SK-N-SH treated with all-trans-retinoic acid at 6 μM for 48 hours (cell line): Measurements from ENCODE around the gene TECPR1.

ENCODE experiments used
- ATAC-seq: fragments of 200-7000 bp; cut with Tn5 transposase; 3 replicates; pipeline ENCODE4 v1.9.1; 2020; ENCODE audit warnings: mild to moderate bottlenecking, moderate library complexity
- ARNTL ChIP-seq: fragments of 450-650 bp; formaldehyde crosslinking; IDR thresholded peaks from 2 replicates; pipeline ENCODE4 v1.5.0; 2020; ENCODE audit warnings: low read depth, mild to moderate bottlenecking, moderate library complexity, borderline replicate concordance
- BACH2 ChIP-seq: fragments of 250-450 bp; sonication (Bioruptor Pico); IDR thresholded peaks from 2 replicates; pipeline ENCODE4 v1.9.0; 2021; ENCODE audit warnings: mild to moderate bottlenecking, borderline replicate concordance
- CSDC2 ChIP-seq: fragments of 250-450 bp; sonication (Bioruptor Pico); IDR thresholded peaks from 2 replicates; pipeline ENCODE4 v1.5.0; 2020; ENCODE audit warnings: mild to moderate bottlenecking, moderate library complexity
- CSRNP3 ChIP-seq: fragments of 250-450 bp; sonication (Bioruptor Pico); IDR thresholded peaks from 2 replicates; pipeline ENCODE4 v1.5.1; 2021; ENCODE audit warnings: mild to moderate bottlenecking, moderate library complexity
- ESRRG ChIP-seq: fragments of 250-450 bp; sonication (Bioruptor Pico); IDR thresholded peaks from 2 replicates; pipeline ENCODE4 v1.6.1; 2021; ENCODE audit warnings: mild to moderate bottlenecking
- GLIS3 ChIP-seq: fragments of 250-450 bp; sonication (Bioruptor Pico); IDR thresholded peaks from 2 replicates; pipeline ENCODE4 v1.5.0; 2020; ENCODE audit warnings: mild to moderate bottlenecking, moderate library complexity
- ISL1 ChIP-seq: fragments of 250-450 bp; sonication (Bioruptor Pico); IDR thresholded peaks from 2 replicates; pipeline ENCODE4 v2.1.2; 2022; ENCODE audit warnings: mild to moderate bottlenecking, moderate library complexity
- OSR1 ChIP-seq: fragments of 250-450 bp; sonication (Bioruptor Pico); IDR thresholded peaks from 2 replicates; pipeline ENCODE4 v1.8.0; 2022; ENCODE audit warnings: moderate library complexity, mild to moderate bottlenecking, inconsistent platforms
- PATZ1 ChIP-seq: fragments of 250-450 bp; sonication (Bioruptor Pico); IDR thresholded peaks from 2 replicates; pipeline ENCODE4 v1.8.0; 2020; ENCODE audit warnings: mild to moderate bottlenecking, moderate library complexity, borderline replicate concordance
- POU6F1 ChIP-seq: fragments of 250-450 bp; sonication (Bioruptor Pico); IDR thresholded peaks from 2 replicates; pipeline ENCODE4 v1.8.0; 2021; ENCODE audit warnings: low read depth, mild to moderate bottlenecking, moderate library complexity, borderline replicate concordance
- PPARA ChIP-seq: fragments of 250-450 bp; sonication (Bioruptor Pico); IDR thresholded peaks from 2 replicates; pipeline ENCODE4 v1.5.0; 2020; ENCODE audit warnings: mild to moderate bottlenecking, borderline replicate concordance
- RARB ChIP-seq: fragments of 250-450 bp; sonication (Bioruptor Pico); IDR thresholded peaks from 2 replicates; pipeline ENCODE4 v1.8.0; 2021; ENCODE audit warnings: mild to moderate bottlenecking, moderate library complexity
- SNAI2 ChIP-seq: fragments of 250-450 bp; sonication (Bioruptor Pico); IDR thresholded peaks from 2 replicates; pipeline ENCODE4 v1.5.0; 2020; ENCODE audit warnings: mild to moderate bottlenecking, moderate library complexity
- TCF4 ChIP-seq: fragments of 250-450 bp; sonication (Bioruptor Pico); IDR thresholded peaks from 2 replicates; pipeline ENCODE4 v1.8.0; 2021; ENCODE audit warnings: mild to moderate bottlenecking, moderate library complexity, borderline replicate concordance
- TOX ChIP-seq: fragments of 250-450 bp; sonication (Bioruptor Pico); IDR thresholded peaks from 2 replicates; pipeline ENCODE4 v1.8.0; 2021; ENCODE audit warnings: mild to moderate bottlenecking, moderate library complexity, borderline replicate concordance
- TSHZ2 ChIP-seq: fragments of 250-450 bp; sonication (Bioruptor Pico); IDR thresholded peaks from 2 replicates; pipeline ENCODE4 v1.5.0; 2020; ENCODE audit warnings: mild to moderate bottlenecking, moderate library complexity
- ZC3H10 ChIP-seq: fragments of 250-450 bp; sonication (Bioruptor Pico); IDR thresholded peaks from 2 replicates; pipeline ENCODE4 v1.5.1; 2021; ENCODE audit warnings: mild to moderate bottlenecking, moderate library complexity
- ZFP3 ChIP-seq: fragments of 250-450 bp; sonication (Bioruptor Pico); IDR thresholded peaks from 2 replicates; pipeline ENCODE4 v1.5.0; 2020; ENCODE audit warnings: mild to moderate bottlenecking, moderate library complexity
- ZFP30 ChIP-seq: fragments of 450-650 bp; formaldehyde crosslinking; IDR thresholded peaks from 2 replicates; pipeline ENCODE4 v1.5.0; 2022; ENCODE audit warnings: mild to moderate bottlenecking, moderate library complexity
- ZNF565 ChIP-seq: fragments of 450-650 bp; formaldehyde crosslinking; conservative IDR thresholded peaks from 2 replicates; pipeline ENCODE4 v1.5.0; 2020; ENCODE audit warnings: low read depth, mild to moderate bottlenecking, moderate library complexity
- ZNF70 ChIP-seq: fragments of 450-650 bp; formaldehyde crosslinking; IDR thresholded peaks from 2 replicates; pipeline ENCODE4 v1.5.0; 2020; ENCODE audit warnings: mild to moderate bottlenecking, moderate library complexity
- ZNF8 ChIP-seq: fragments of 450-650 bp; formaldehyde crosslinking; IDR thresholded peaks from 2 replicates; pipeline ENCODE4 v1.5.0; 2020; ENCODE audit warnings: mild to moderate bottlenecking, moderate library complexity
- TF ChIP-seq, protein P1 (sequence below): fragments of 250-450 bp; sonication (Bioruptor Pico); IDR thresholded peaks from 2 replicates; pipeline ENCODE4 v1.5.1; 2020; ENCODE audit warnings: low read depth, mild to moderate bottlenecking, moderate library complexity

The TECPR1 gene

DNA sequence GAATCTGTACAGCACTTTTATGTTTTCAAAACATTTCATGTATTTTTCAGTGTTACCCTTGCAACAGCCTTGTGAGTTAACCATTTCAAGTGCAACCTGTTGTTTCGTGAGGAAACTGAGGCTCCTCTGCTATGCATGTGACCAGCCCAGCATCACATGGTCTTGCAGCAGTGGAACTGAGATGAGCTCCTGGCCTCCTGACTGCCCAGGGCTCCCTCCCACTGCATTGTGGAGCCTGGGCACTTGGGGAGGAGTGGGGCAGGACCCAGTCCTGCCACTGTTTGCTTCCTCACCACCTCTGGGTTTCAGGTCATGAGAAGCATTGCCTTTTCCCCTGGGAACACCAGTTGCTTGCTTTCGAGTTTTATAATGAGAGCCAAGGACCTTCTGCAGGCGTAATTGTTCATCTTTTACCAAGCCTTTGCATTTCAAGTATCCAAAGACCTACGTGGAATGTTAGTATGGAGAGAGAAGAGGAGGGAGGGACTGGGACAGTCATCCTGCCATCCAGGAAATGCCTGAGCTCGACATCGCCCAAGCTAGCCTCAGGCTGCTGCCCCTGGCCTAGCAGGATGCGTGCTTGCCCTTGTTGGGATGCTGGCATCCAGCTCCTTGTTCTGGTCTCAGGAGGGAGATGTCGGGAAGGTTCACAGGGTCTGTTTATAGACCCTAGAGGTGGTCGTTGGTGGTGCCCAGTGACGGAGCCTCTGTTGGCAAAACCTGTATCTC is 73.1 kb downstream of the TECPR1 start:
- no peak for ATAC-seq
- no peak for TF ChIP-seq RARB (CRISPR knock-in tag)
- TF ChIP-seq OSR1 = no peak
- no peak for TF ChIP-seq ZFP3
- no peak for TF ChIP-seq PATZ1 (CRISPR knock-in tag)
- TF ChIP-seq PPARA (CRISPR knock-in tag) = no peak
- no peak for TF ChIP-seq ZNF70
- no peak for TF ChIP-seq ZNF565
- no peak for TF ChIP-seq ESRRG
- no peak for TF ChIP-seq ZFP30 (CRISPR knock-in tag)
- TF ChIP-seq ZC3H10 = no peak
- no peak for TF ChIP-seq ISL1
- no peak for TF ChIP-seq ARNTL (CRISPR knock-in tag)
- TF ChIP-seq TSHZ2 = no peak
- TF ChIP-seq GLIS3 (CRISPR knock-in tag) = no peak
- no peak for TF ChIP-seq TOX (CRISPR knock-in tag)
- no peak for TF ChIP-seq CSDC2 (CRISPR knock-in tag)
- TF ChIP-seq, protein P1, sequence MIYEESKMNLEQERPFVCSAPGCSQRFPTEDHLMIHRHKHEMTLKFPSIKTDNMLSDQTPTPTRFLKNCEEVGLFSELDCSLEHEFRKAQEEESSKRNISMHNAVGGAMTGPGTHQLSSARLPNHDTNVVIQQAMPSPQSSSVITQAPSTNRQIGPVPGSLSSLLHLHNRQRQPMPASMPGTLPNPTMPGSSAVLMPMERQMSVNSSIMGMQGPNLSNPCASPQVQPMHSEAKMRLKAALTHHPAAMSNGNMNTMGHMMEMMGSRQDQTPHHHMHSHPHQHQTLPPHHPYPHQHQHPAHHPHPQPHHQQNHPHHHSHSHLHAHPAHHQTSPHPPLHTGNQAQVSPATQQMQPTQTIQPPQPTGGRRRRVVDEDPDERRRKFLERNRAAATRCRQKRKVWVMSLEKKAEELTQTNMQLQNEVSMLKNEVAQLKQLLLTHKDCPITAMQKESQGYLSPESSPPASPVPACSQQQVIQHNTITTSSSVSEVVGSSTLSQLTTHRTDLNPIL = no peak
- no peak for TF ChIP-seq TCF4 (CRISPR knock-in tag)
- no peak for TF ChIP-seq SNAI2 (CRISPR knock-in tag)

DNA sequence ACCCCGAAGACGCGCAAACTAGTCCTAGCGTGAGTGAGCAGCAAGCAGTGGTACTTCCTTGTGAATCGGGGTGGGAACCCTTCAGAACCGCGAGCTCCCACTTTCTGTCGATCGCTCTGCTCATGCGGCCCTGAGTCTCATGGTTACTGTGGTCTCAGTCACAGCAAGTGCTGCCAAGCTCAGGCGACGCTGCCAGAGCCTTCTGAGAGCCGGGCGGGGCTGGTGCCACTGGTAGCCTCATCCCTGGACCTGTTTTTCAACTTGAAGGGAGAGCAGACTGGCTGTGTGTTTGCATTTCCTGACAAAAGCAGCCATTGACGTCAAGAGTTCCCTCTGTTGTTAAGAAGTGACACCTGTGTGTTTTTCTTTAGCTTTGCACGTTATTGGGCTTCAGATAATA is 73.7 kb downstream of the TECPR1 start:
- no peak for ATAC-seq
- no peak for TF ChIP-seq GLIS3 (CRISPR knock-in tag)
- no peak for TF ChIP-seq ARNTL (CRISPR knock-in tag)
- TF ChIP-seq PATZ1 (CRISPR knock-in tag) = no peak
- no peak for TF ChIP-seq TOX (CRISPR knock-in tag)
- no peak for TF ChIP-seq CSDC2 (CRISPR knock-in tag)
- no peak for TF ChIP-seq PPARA (CRISPR knock-in tag)
- no peak for TF ChIP-seq TSHZ2
- no peak for TF ChIP-seq TCF4 (CRISPR knock-in tag)
- TF ChIP-seq ZNF70 = no peak
- TF ChIP-seq, protein P1 = no peak
- TF ChIP-seq ISL1 = no peak
- no peak for TF ChIP-seq ZFP3
- no peak for TF ChIP-seq CSRNP3 (CRISPR knock-in tag)
- TF ChIP-seq ZNF8 (CRISPR knock-in tag) = no peak
- no peak for TF ChIP-seq BACH2 (CRISPR knock-in tag)
- no peak for TF ChIP-seq ZC3H10
- TF ChIP-seq POU6F1 (CRISPR knock-in tag) = no peak
- no peak for TF ChIP-seq SNAI2 (CRISPR knock-in tag)
- no peak for TF ChIP-seq RARB (CRISPR knock-in tag)
